ENCODE data around the gene NRDE2.
A peak's percentile ranks its signal among the peaks of the same experiment; 100 is the strongest.
"Not testable (repeated sequence)": the region's sequence is repeated elsewhere in the genome, so short reads cannot be mapped to it uniquely, and the experiment has no call there.

Gene NRDE2

DNA sequence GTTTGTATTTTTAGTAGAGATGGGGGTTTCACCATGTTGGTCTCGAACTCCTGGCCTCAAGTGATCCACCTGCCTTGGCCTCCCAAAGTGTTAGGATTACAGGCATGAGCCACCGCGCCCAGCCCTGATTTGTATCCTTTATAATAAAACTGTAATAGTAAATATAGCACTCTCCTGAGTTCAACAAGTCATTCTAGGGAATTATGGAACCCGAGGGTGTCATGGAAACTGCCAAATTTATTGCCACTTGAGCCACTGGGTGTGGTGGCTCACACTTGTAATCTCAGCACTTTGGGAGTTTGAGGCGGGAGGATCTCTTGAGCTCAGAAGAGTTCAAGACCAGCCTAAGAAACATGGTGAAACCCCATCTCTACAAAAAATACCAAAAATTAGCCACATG lies 9.5 kb upstream of the NRDE2 start:
- DNase-seq, result not testable (repeated sequence)

DNA sequence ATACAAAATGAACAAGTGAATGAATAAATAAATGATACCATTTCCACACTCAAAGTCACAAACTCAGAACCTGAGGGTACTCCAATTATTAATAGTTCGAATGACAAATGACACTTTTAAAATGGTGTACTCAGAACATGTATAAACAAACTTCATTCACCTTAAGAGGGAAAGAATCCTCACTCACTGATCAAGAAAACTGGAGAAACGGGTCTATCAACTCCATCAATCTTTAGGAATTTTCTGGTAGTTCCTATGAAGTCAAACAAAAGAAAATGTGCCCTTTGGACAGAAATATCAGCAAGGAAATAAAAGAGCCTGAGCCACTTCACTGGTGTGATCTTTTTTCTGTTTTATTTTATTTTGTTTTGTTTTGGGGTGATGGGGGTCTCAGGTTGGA lies 5.2 kb upstream of the NRDE2 start:
- DNase-seq, result no peak

GRCh38 chr14:90336401-90336800 lies 4.7 kb upstream of the NRDE2 start:
- DNase-seq, result no peak

- no peak for DNase-seq
These were observed 487 bp upstream of the NRDE2 start for GRCh38 chr14:90332271-90332584.

DNA sequence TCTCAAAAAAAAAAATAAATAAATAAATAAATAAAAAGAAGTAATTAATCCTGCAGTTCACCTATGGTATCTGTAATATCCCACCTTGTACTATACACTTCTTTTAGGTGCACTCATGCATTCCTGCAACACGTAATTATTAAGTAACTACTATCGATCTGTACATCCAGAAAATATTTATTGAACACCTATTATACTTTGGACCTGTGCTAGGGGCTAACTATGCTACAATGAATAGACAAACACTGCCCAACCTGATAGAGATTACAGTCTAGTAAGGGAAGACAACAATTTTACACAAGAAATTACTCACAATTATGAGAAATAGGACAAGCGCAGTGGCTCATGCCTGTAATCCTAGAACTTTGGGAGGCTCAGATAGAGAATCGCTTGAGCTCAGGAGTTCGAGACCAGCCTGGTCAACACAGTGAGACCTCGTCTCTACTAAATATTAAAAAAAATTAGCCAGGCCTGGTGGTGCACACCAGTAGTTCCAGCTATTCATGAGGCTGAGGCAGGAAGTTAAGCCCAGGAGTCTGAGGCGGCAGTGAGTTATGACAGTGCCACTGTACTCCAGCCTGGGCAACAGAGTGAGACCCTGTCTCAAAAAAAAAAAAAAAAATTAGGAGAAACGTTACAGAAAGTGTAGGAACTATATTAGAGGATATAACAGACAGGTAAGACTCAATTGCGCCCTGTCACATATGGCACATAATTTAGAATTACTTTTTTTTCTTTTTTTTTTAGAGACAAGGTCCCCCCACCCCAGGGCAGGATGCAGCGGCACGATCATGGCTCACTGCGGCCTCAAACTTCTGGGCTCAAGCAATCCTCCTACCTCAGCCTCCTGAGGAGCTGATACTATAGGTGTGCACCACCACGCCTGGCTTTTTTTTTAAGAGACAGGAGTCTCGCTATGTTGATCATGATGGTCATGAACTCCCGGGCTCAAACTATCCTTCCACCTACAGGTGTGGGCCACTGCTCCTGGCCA lies 1.2 kb downstream of the NRDE2 start:
- DNase-seq, result no peak

GRCh38 chr14:90321891-90322290 lies 9.8 kb downstream of the NRDE2 start:
- no peak for DNase-seq

GRCh38 chr14:90319634-90320541 lies 11.9 kb downstream of the NRDE2 start:
- DNase-seq, result no peak

- DNase-seq, result no peak
These were observed 12.6 kb downstream of the NRDE2 start for GRCh38 chr14:90319173-90319572.

GRCh38 chr14:90318016-90318415 lies 13.7 kb downstream of the NRDE2 start:
- no peak for DNase-seq

- DNase-seq, result no peak
These were observed 14.5 kb downstream of the NRDE2 start for GRCh38 chr14:90317286-90317685.

GRCh38 chr14:90308561-90308960 lies 23.2 kb downstream of the NRDE2 start:
- DNase-seq, result no peak

GRCh38 chr14:90305176-90305601 lies 26.6 kb downstream of the NRDE2 start:
- DNase-seq, result no peak

DNA sequence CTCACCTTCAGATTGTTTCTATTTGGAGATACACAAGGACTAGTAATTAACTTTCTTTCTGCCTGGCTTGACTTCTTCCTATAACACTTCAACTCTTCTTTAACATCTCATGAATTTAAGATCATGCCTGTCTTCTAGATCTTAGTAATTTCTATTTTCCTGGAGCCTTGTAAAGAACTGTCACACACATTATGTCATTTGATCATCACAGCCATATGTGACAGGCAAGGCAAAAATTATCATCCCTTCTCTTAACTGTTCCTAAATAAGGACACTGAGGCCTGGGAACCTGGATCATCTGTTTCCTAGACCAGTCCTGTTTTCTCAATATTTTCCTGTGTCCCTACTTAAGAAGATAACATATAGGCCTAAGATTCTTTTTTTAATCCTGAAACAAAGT lies 27.2 kb downstream of the NRDE2 start:
- no peak for DNase-seq

GRCh38 chr14:90303473-90303872 lies 28.3 kb downstream of the NRDE2 start:
- DNase-seq, result no peak

- no peak for DNase-seq
These were observed 29.0 kb downstream of the NRDE2 start for GRCh38 chr14:90302529-90303303.

DNA sequence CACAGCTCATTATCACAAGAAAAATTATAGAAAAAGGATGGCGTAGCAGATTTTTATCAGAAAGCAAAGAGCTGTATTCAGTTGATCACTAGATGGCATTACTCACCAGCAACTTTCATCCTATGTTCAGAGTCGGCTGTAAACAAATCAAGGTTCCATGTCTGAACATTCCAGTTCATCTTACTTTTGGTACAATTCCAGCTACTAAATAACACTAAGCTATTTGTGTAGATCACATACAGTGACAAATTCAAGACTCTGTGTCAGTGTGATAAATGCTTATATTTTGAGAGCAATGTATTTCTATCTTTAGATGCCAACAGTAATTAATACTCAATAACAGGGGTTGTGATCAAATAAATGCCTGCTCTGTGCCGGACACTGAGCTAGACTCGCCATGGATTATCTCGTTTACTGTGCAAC lies 30.1 kb downstream of the NRDE2 start:
- no peak for DNase-seq

- DNase-seq, result no peak
These were observed 30.6 kb downstream of the NRDE2 start for GRCh38 chr14:90301122-90301521.

DNA sequence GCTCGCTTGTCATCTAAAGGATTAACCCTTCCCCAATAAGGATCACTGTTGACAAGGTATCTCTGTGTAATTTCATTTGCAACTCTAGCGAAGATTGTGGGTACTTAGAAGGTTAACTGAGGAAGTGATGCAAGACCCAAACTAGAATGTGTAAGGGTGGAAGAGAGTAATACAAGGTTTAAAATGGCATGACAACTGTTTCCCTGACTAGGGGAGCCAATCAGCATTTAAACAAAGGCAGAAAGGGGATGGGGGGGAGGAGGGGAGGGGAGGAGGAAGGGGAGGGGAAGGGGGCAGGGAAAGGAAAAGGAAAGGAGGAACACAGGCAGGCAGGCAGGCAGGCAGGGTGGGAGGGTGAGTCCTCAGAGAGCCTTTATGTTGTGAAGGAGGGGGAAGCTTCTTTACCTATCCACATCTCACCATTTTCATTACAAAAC lies 31.1 kb downstream of the NRDE2 start:
- DNase-seq, result peak; percentile 7

- DNase-seq, result no peak
These were observed 32.3 kb downstream of the NRDE2 start for GRCh38 chr14:90299408-90299807.

GRCh38 chr14:90297876-90298629 lies 33.7 kb downstream of the NRDE2 start:
- DNase-seq, result no peak

GRCh38 chr14:90296641-90297040 lies 35.1 kb downstream of the NRDE2 start:
- DNase-seq, result no peak

- DNase-seq, result no peak
These were observed 35.7 kb downstream of the NRDE2 start for GRCh38 chr14:90295870-90296516.

Data from T1000 (cell line).